H1 (cell line): ENCODE measurements around the gene KRT27. TPM values are rescaled to one million over a fixed set of nuclear protein-coding genes. Genes with fewer than 3 reads are reported as not detected.

ENCODE experiments used
- CTCF ChIA-PET: fragments of 300-600 bp; sonication (Branson Sonifier 250); formaldehyde crosslinking; loops from one replicate; lab custom pipeline; 2021; ENCODE audit not compliant: partially characterized antibody; lab: Charles Lee
- POLR2A ChIA-PET: fragments of 300-600 bp; sonication (Branson Sonifier 250); formaldehyde crosslinking; loops from one replicate; lab custom pipeline; 2021; ENCODE audit warnings: inconsistent platforms; ENCODE audit not compliant: partially characterized antibody; lab: Charles Lee
- DNase-seq, 2 experiments: peaks; one replicate each; pipeline versions ENCODE4 v3.0.0 to v3.0.0-alpha.2; 2010 to 2022; ENCODE audit warnings: low spot score in 2 of 2, low read depth in 1 of 2, mixed read lengths in 1 of 2
- FAIRE-seq: peaks from 2 replicates; lab custom pipeline; 2011; peaks lifted over from hg19 to GRCh38; lab: Jason Lieb, UNC
- H2AFZ ChIP-seq: 2 replicates; pipeline ENCODE4 v1.8.1; 2012; ENCODE audit warnings: low read length, inconsistent platforms
- H2AK5ac ChIP-seq: 2 replicates; pipeline ENCODE4 v1.6.1; 2013; ENCODE audit warnings: low read depth, low read length
- H2BK120ac ChIP-seq: replicated peaks from 2 replicates; pipeline ENCODE3; 2013; ENCODE audit warnings: low read depth, low read length, inconsistent platforms
- H2BK12ac ChIP-seq: 2 replicates; pipeline ENCODE4 v1.6.1; 2013; ENCODE audit warnings: low read depth, low read length
- H2BK15ac ChIP-seq: 2 replicates; pipeline ENCODE4 v1.6.1; 2013; ENCODE audit warnings: low read length
- H2BK20ac ChIP-seq: 2 replicates; pipeline ENCODE4 v1.6.1; 2013; ENCODE audit warnings: low read length
- H2BK5ac ChIP-seq: 2 replicates; pipeline ENCODE4 v1.6.1; 2013; ENCODE audit warnings: low read depth, low read length
- H3K14ac ChIP-seq: 2 replicates; pipeline ENCODE4 v1.6.1; 2013; ENCODE audit warnings: inconsistent platforms; ENCODE audit not compliant: insufficient read length
- H3K18ac ChIP-seq: 2 replicates; pipeline ENCODE4 v1.6.1; 2013; ENCODE audit warnings: low read length; ENCODE audit errors: extremely low read depth
- H3K23ac ChIP-seq: 2 replicates; pipeline ENCODE4 v1.6.1; 2013; ENCODE audit warnings: inconsistent platforms; ENCODE audit not compliant: insufficient read length
- H3K23me2 ChIP-seq: 2 replicates; pipeline ENCODE4 v1.6.1; 2013; ENCODE audit warnings: low read depth, low read length
- H3K27ac ChIP-seq: 2 replicates; pipeline ENCODE4 v1.6.1; 2011; ENCODE audit warnings: low read depth, low read length, inconsistent platforms
- H3K27me3 ChIP-seq, 4 experiments: replicated peaks in 1 of 4; 1 replicate in 1 of 4; 2 replicates in 3 of 4; pipeline versions ENCODE4 v1.6.1 to v1.8.1; 2011 to 2013; ENCODE audit warnings: low read length in 3 of 4, mild to moderate bottlenecking in 3 of 4, inconsistent platforms in 2 of 4, mixed read lengths in 2 of 4, moderate library complexity in 1 of 4; ENCODE audit not compliant: control insufficient read depth in 3 of 4, insufficient read depth in 3 of 4; ENCODE audit errors: extremely low read depth in 1 of 4
- H3K36me3 ChIP-seq, 4 experiments: 2 replicates each; pipeline versions ENCODE4 v1.6.1 to v1.8.1; 2011 to 2013; ENCODE audit warnings: mild to moderate bottlenecking in 4 of 4, low read length in 3 of 4, moderate library complexity in 2 of 4, control low read depth in 1 of 4, inconsistent platforms in 1 of 4; ENCODE audit not compliant: insufficient read depth in 4 of 4, control insufficient read depth in 2 of 4
- H3K4ac ChIP-seq: replicated peaks from 2 replicates; pipeline ENCODE3; 2013; ENCODE audit warnings: low read length, low read depth, mixed read lengths, inconsistent platforms; ENCODE audit not compliant: insufficient read length
- H3K4me1 ChIP-seq, 4 experiments: replicated peaks in 1 of 4; 1 replicate in 1 of 4; 2 replicates in 3 of 4; pipeline versions ENCODE4 v1.6.1 to v1.8.1; 2011 to 2013; ENCODE audit warnings: low read length in 3 of 4, inconsistent platforms in 2 of 4, mixed read lengths in 1 of 4; ENCODE audit not compliant: insufficient read depth in 4 of 4, control insufficient read depth in 3 of 4
- H3K4me2 ChIP-seq, 2 experiments: 2 replicates each; pipeline versions ENCODE4 v1.6.1 to v1.8.1; 2011 to 2013; ENCODE audit warnings: low read depth in 2 of 2, low read length in 2 of 2, control low read depth in 1 of 2, inconsistent platforms in 1 of 2, mild to moderate bottlenecking in 1 of 2; ENCODE audit not compliant: insufficient read depth in 1 of 2
- H3K4me3 ChIP-seq, 4 experiments: fragments of 200-600, 300-600 bp in 1 of 4; sonication (generic), shearing (Covaris generic), sonication (Bioruptor Twin) in 1 of 4; 2 replicates each; pipeline versions ENCODE4 v1.5.1 to v1.8.1; 2011 to 2016; ENCODE audit warnings: low read length in 4 of 4, low read depth in 3 of 4, control low read depth in 2 of 4, inconsistent platforms in 2 of 4, mild to moderate bottlenecking in 2 of 4, mixed read lengths in 1 of 4, moderate library complexity in 1 of 4; ENCODE audit not compliant: insufficient read depth in 2 of 4; ENCODE audit errors: extremely low read depth in 1 of 4
- H3K56ac ChIP-seq: replicated peaks from 2 replicates; pipeline ENCODE3; 2013; ENCODE audit warnings: low read depth, mild to moderate bottlenecking, mixed read lengths, low read length, inconsistent platforms; ENCODE audit not compliant: insufficient read length
- H3K79me1 ChIP-seq: 2 replicates; pipeline ENCODE4 v1.6.1; 2013; ENCODE audit warnings: low read depth, low read length, control low read depth
- H3K79me2 ChIP-seq, 2 experiments: 2 replicates each; pipeline versions ENCODE4 v1.6.1 to v1.8.1; 2012 to 2013; ENCODE audit warnings: low read length in 2 of 2, mild to moderate bottlenecking in 2 of 2, inconsistent platforms in 1 of 2; ENCODE audit not compliant: insufficient read depth in 2 of 2, control insufficient read depth in 1 of 2
- H3K9ac ChIP-seq, 4 experiments: replicated peaks in 1 of 4; 1 replicate in 1 of 4; 2 replicates in 3 of 4; pipeline versions ENCODE4 v1.6.1 to v1.8.1; 2011 to 2013; ENCODE audit warnings: low read depth in 3 of 4, low read length in 3 of 4, control low read depth in 2 of 4, mild to moderate bottlenecking in 2 of 4, moderate library complexity in 2 of 4, inconsistent platforms in 1 of 4; ENCODE audit errors: extremely low read depth in 1 of 4
- H3K9me3 ChIP-seq, 2 experiments: 2 replicates each; pipeline versions ENCODE4 v1.6.1 to v1.8.1; 2012 to 2013; ENCODE audit warnings: mild to moderate bottlenecking in 2 of 2, moderate library complexity in 2 of 2, control low read depth in 1 of 2, inconsistent platforms in 1 of 2, low read depth in 1 of 2, low read length in 1 of 2, mixed read lengths in 1 of 2; ENCODE audit not compliant: insufficient read depth in 2 of 2
- H4K20me1 ChIP-seq, 2 experiments: replicated peaks in 1 of 2; 2 replicates each; pipeline versions ENCODE3 to v1.8.1; 2011 to 2013; ENCODE audit warnings: inconsistent platforms in 2 of 2, low read length in 2 of 2, mild to moderate bottlenecking in 1 of 2; ENCODE audit not compliant: insufficient read depth in 2 of 2, control insufficient read depth in 1 of 2
- H4K5ac ChIP-seq: 2 replicates; pipeline ENCODE4 v1.6.1; 2013; ENCODE audit warnings: low read length, low read depth, mixed read lengths, inconsistent platforms; ENCODE audit not compliant: insufficient read length
- H4K8ac ChIP-seq: 2 replicates; pipeline ENCODE4 v1.8.0; 2013; ENCODE audit warnings: mild to moderate bottlenecking, moderate library complexity, low read length, inconsistent platforms; ENCODE audit not compliant: insufficient read depth; ENCODE audit errors: extremely low read depth
- H4K91ac ChIP-seq: replicated peaks from 2 replicates; pipeline ENCODE3; 2013; ENCODE audit warnings: low read length, mixed read lengths, inconsistent platforms; ENCODE audit not compliant: insufficient read length
- E2F6 ChIP-seq: IDR thresholded peaks from 2 replicates; pipeline ENCODE4 v1.6.1; 2012; ENCODE audit warnings: inconsistent platforms
- EP300 ChIP-seq, 2 experiments: IDR thresholded peaks; 1 replicate in 1 of 2; 2 replicates in 1 of 2; pipeline ENCODE4 v1.6.1; 2011 to 2012; ENCODE audit warnings: low read depth in 2 of 2, low read length in 2 of 2, mild to moderate bottlenecking in 2 of 2, borderline replicate concordance in 1 of 2, inconsistent platforms in 1 of 2, moderate library complexity in 1 of 2
- POLR2AphosphoS5 ChIP-seq: IDR thresholded peaks from 2 replicates; pipeline ENCODE4 v1.6.1; 2011; ENCODE audit warnings: low read depth, low read length
- TCF12 ChIP-seq: IDR thresholded peaks from 2 replicates; pipeline ENCODE4 v1.6.1; 2011; ENCODE audit warnings: low read depth, mild to moderate bottlenecking, low read length
- WGBS, 2 experiments: shearing (Covaris generic) in 1 of 2; methylation state at CpG; one replicate each; pipeline versions ENCODE4 v1.1.6 to v1.1.7; 2013 to 2015; ENCODE audit warnings: low lambda C conversion rate in 2 of 2, mixed read lengths in 2 of 2, inconsistent platforms in 1 of 2, low coverage in 1 of 2, missing lambda C conversion rate in 1 of 2; ENCODE audit not compliant: insufficient replicate concordance in 2 of 2, insufficient coverage in 1 of 2, insufficient read length in 1 of 2; ENCODE audit errors: extremely low coverage in 1 of 2, missing lambda C conversion rate in 1 of 2; 5-methylcytosine and 5-hydroxymethylcytosine counted together
- polyA plus RNA-seq, 7 experiments: library from polyadenylated mRNA; depleted of rRNA in 3 of 7; stranded (reverse) in 5 of 7; unstranded in 2 of 7; fragments of >200 nt in 5 of 7; fragments of 200-250 nt in 2 of 7; gene quantifications; 1 replicate in 5 of 7; 2 replicates in 1 of 7; 4 replicates in 1 of 7; pipeline versions ENCODE4 v1.2.1 to v1.2.3, GENCODE V29; 2011 to 2013; ENCODE audit warnings: missing spikeins in 2 of 7, mixed read lengths in 2 of 7
- total RNA-seq: library from RNA; stranded (reverse); fragmentation: NEBNext Ultra II Directional; extraction: Animal tissue kit (Norgen Biotek cat#: 25700); gene quantifications from 2 replicates; pipeline ENCODE4 v1.2.1, GENCODE V29; 2021

Gene KRT27
- total and polyA plus RNA-seq, 2 of the 8 experiments (the other 6 are each of a cell fraction or from before 2014, with no cell fraction given), result not detected

GRCh38 chr17:40809721-40810421, 27.5 kb upstream of the KRT27 start:
- Histone ChIP-seq H3K14ac (no peak overlapping the region), H3K79me2 (no peaks in the 10 kb centered on the region), H2BK5ac (no peak overlapping the region), H3K9ac (no peak overlapping the region), H2AFZ (no peak overlapping the region), H3K18ac (no peak overlapping the region), H4K20me1 (no peaks in the 10 kb centered on the region), H3K4me1 (no peaks in the 10 kb centered on the region), H2BK20ac (no peak overlapping the region), H4K91ac (no peak overlapping the region), H3K79me1 (no peaks in the 10 kb centered on the region), H4K8ac (no peak overlapping the region), H3K4me2 (no peak overlapping the region), H3K27me3 (no peaks in the 10 kb centered on the region; a peak in 2 of 7 replicates), H3K9me3 (no peaks in the 10 kb centered on the region), H3K4me3 (no peak overlapping the region), H2BK12ac (no peak overlapping the region), H3K23me2 (no peaks in the 10 kb centered on the region), H4K5ac (no peak overlapping the region), H3K56ac (no peak overlapping the region), H3K36me3 (no peaks in the 10 kb centered on the region), H3K4ac (no peak overlapping the region), H2AK5ac (no peak overlapping the region), H3K27ac (no peak overlapping the region), H2BK120ac (no peak overlapping the region), H2BK15ac (no peak overlapping the region), H3K23ac (no peak overlapping the region)
- 84% methylated on average over 2 of the region's 2 CpGs; no CpG with 5 or more reads in 1 of the 2 experiments for WGBS, 2 experiments
- POLR2A ChIA-PET, result no interaction called here
- TF ChIP-seq POLR2AphosphoS5 (no peak), E2F6 (no peak), EP300 (IDR thresholded peaks at IDR 0.05; ENCODE audit: borderline replicate concordance in 1 of 2, low read depth in 2 of 2, low read length in 2 of 2) (no peak), TCF12 (no peak)
- CTCF ChIA-PET, result interaction anchor here (0.6 to 1.5 kb wide), 2 partner anchors 640 to 739 kb away, joined by 3 to 4 read pairs; no protein-coding TSS in a partner anchor
- FAIRE-seq (no peak), DNase-seq (no peak)
